ENCODE measurements around the gene JAKMIP1.

- TF ChIP-seq EZH2 (IDR thresholded peaks at IDR 0.05; ENCODE audit: insufficient read depth, poor library complexity, severe bottlenecking) (no peak), EZH2phosphoT487 (IDR thresholded peaks at IDR 0.05; ENCODE audit: insufficient read depth, low read depth) (no peak)
These were observed 146.0 kb downstream of the JAKMIP1 start for GRCh38 chr4:6054162-6054922.

All from GM23248 (cell line).